Calu3 (cell line): ENCODE results near the gene METRN. TPM values are rescaled to one million over a fixed set of nuclear protein-coding genes. Genes with fewer than 3 reads are reported as not detected.

Experiments used
- BruUV-seq: library from RNA; stranded (reverse); fragments of 400-500 nt; replicated peaks from 2 replicates; lab custom pipeline; 2021; lab: Mats Ljungman, UMichigan
- CTCF ChIA-PET: fragments of 300-600 bp; sonication (Branson Sonifier 250); formaldehyde crosslinking; loops from one replicate; lab custom pipeline; 2022; ENCODE audit warnings: antibody characterized with exemption; lab: Charles Lee
- DNase-seq: peaks from one replicate; pipeline ENCODE4 v3.0.0; 2022
- H3K27ac Mint-ChIP-seq: one replicate; pipeline ENCODE4 v1.8.0; 2022; ENCODE audit warnings: mixed read lengths; ENCODE audit not compliant: unreplicated experiment
- H3K27me3 Mint-ChIP-seq: one replicate; pipeline ENCODE4 v1.8.0; 2022; ENCODE audit warnings: mixed read lengths; ENCODE audit not compliant: unreplicated experiment
- H3K36me3 Mint-ChIP-seq: one replicate; pipeline ENCODE4 v1.8.0; 2022; ENCODE audit warnings: mild to moderate bottlenecking, moderate library complexity, mixed read lengths; ENCODE audit not compliant: insufficient read depth, unreplicated experiment
- H3K4me1 Mint-ChIP-seq: one replicate; pipeline ENCODE4 v1.8.0; 2022; ENCODE audit warnings: mild to moderate bottlenecking, low read depth, mixed read lengths; ENCODE audit not compliant: unreplicated experiment
- H3K4me3 Mint-ChIP-seq: one replicate; pipeline ENCODE4 v1.8.0; 2022; ENCODE audit warnings: mild to moderate bottlenecking, low read depth, moderate library complexity, mixed read lengths; ENCODE audit not compliant: unreplicated experiment
- H3K9me3 Mint-ChIP-seq: one replicate; pipeline ENCODE4 v1.8.0; 2022; ENCODE audit warnings: low read depth, mixed read lengths; ENCODE audit not compliant: unreplicated experiment
- CTCF ChIP-seq: fragments of 200-600 bp; IDR thresholded peaks from one replicate; pipeline ENCODE4 v1.8.0; 2022; ENCODE audit warnings: antibody characterized with exemption; ENCODE audit not compliant: unreplicated experiment
- intact Hi-C: fragments of 100-400 bp; cut with micrococcal nuclease; formaldehyde crosslinking; loops from one replicate; pipeline ENCODE4 v1.10.0; 2022; ENCODE audit not compliant: unreplicated experiment
- total RNA-seq: library from RNA; stranded (reverse); gene quantifications from 2 replicates; pipeline ENCODE4 v1.2.3, GENCODE V29; 2022

Gene METRN
- total RNA-seq, 1 experiment from 2014 or later: 51.7 TPM

- Mint-ChIP-seq H3K27me3 (no peaks in the 10 kb centered on the region), H3K9me3 (no peaks in the 10 kb centered on the region), H3K4me3 (no peak overlapping the region), H3K4me1 (peaks cover 6% of the 10 kb centered on the region), H3K36me3 (peaks cover 65% of the 10 kb centered on the region), H3K27ac (no peak overlapping the region)
- no TSS peak for BruUV-seq
- no peak for TF ChIP-seq CTCF
- CTCF ChIA-PET: interaction anchor here (0.8 kb wide), 1 partner anchor 38 kb away, joined by 3 read pairs; no protein-coding TSS in a partner anchor
- intact Hi-C loops: no loop called here
- DNase-seq: no peak
These were observed 40.6 kb upstream of the METRN start for GRCh38 chr16:674214-674881.

GRCh38 chr16:674968-675883 is 39.7 kb upstream of the METRN start, which contains the start of gene RHBDL1:
RHBDL1 (plus strand) TSS chr16:675671; CDS start chr16:675791, 120 bp downstream.
- peaks cover 65% of the 10 kb centered on the region for H3K36me3 Mint-ChIP-seq
- H3K9me3 Mint-ChIP-seq: no peaks in the 10 kb centered on the region
- H3K4me3 Mint-ChIP-seq: peak within 1 kb of the TSS; percentile 59
- peak within 1 kb of the TSS; percentile 61 for H3K27ac Mint-ChIP-seq
- H3K27me3 Mint-ChIP-seq: no peaks in the 10 kb centered on the region
- intact Hi-C loops: no loop called here
- peaks cover 6% of the 10 kb centered on the region for H3K4me1 Mint-ChIP-seq
- no TSS peak for BruUV-seq
- CTCF ChIA-PET: interaction anchor here (0.6 to 0.8 kb wide), 5 partner anchors 11 to 1031 kb away, joined by 3 to 7 read pairs (median 4); partner anchors contain the start of gene MAPK8IP3
- peak; percentile 51 for DNase-seq
- no peak for TF ChIP-seq CTCF

GRCh38 chr16:675884-676564 is 38.9 kb upstream of the METRN start:
- no peak for TF ChIP-seq CTCF
- BruUV-seq: no TSS peak
- H3K27ac Mint-ChIP-seq: no peak overlapping the region
- no peak for DNase-seq
- intact Hi-C loops: no loop called here
- CTCF ChIA-PET: interaction anchor here (0.6 kb wide), 3 partner anchors 258 to 1030 kb away, joined by 4 to 7 read pairs (median 4); partner anchors contain the start of gene MAPK8IP3
- H3K36me3 Mint-ChIP-seq: peaks cover 65% of the 10 kb centered on the region
- H3K4me3 Mint-ChIP-seq: peak overlapping the region; percentile 59
- no peaks in the 10 kb centered on the region for H3K27me3 Mint-ChIP-seq
- H3K4me1 Mint-ChIP-seq: peaks cover 6% of the 10 kb centered on the region
- H3K9me3 Mint-ChIP-seq: no peaks in the 10 kb centered on the region

- H3K4me3 Mint-ChIP-seq: peak overlapping the region; percentile 46
- CTCF ChIA-PET: no interaction called here
- peaks cover 65% of the 10 kb centered on the region for H3K36me3 Mint-ChIP-seq
- no peaks in the 10 kb centered on the region for H3K27me3 Mint-ChIP-seq
- H3K4me1 Mint-ChIP-seq: peaks cover 9% of the 10 kb centered on the region
- H3K27ac Mint-ChIP-seq: no peak overlapping the region
- TF ChIP-seq CTCF: no peak
- intact Hi-C loops: no loop called here
- H3K9me3 Mint-ChIP-seq: no peaks in the 10 kb centered on the region
- BruUV-seq: no TSS peak
- DNase-seq: no peak
These were observed 38.4 kb upstream of the METRN start for GRCh38 chr16:676565-676902.
